ENCODE results near the gene MICB.

- TF ChIP-seq CTCF (IDR thresholded peaks at IDR 0.05; ENCODE audit: insufficient read depth, low read depth, low read length) (no peak), EZH2 (IDR thresholded peaks at IDR 0.05; ENCODE audit: insufficient read depth, low read length) (no peak)
These were observed 60.3 kb downstream of the MICB start for GRCh38 chr6:31558318-31558625.
